HCEC 1CT (cell line): ENCODE measurements around the gene OR10A4.
"Not testable (repeated sequence)": the region's sequence is repeated elsewhere in the genome, so short reads cannot be mapped to it uniquely, and the experiment has no call there.

Source experiments
- DNase-seq: peaks from one replicate; pipeline ENCODE4 v3.0.0-alpha.2; 2017

Gene OR10A4

GRCh38 chr11:6900327-6900999, 24.0 kb downstream of the OR10A4 start:
- DNase-seq: no peak

GRCh38 chr11:6904804-6905203, 28.4 kb downstream of the OR10A4 start:
- not testable (repeated sequence) for DNase-seq

- DNase-seq: no peak
Measured at GRCh38 chr11:6911378-6911777, 35.0 kb downstream of the OR10A4 start.

GRCh38 chr11:6911948-6912347, 35.5 kb downstream of the OR10A4 start:
- peak; percentile 6 for DNase-seq

GRCh38 chr11:6919698-6920097, 43.3 kb downstream of the OR10A4 start:
- DNase-seq: no peak

- no peak for DNase-seq
Measured at GRCh38 chr11:6920702-6921101, 44.3 kb downstream of the OR10A4 start, which contains the start of gene OR2D3. OR2D3 (plus strand) TSS chr11:6921002; CDS start chr11:6921002, 0 bp downstream.

GRCh38 chr11:6925007-6925577, 48.7 kb downstream of the OR10A4 start:
- no peak for DNase-seq

GRCh38 chr11:6925636-6926207, 49.3 kb downstream of the OR10A4 start:
- peak; percentile 36 for DNase-seq

GRCh38 chr11:6926208-6927029, 50.0 kb downstream of the OR10A4 start, which contains the start of gene ZNF215:
ZNF215 (plus strand) TSS chr11:6926426; CDS start chr11:6932273, 5,847 bp downstream.
- peak; percentile 90 for DNase-seq

GRCh38 chr11:6927030-6927617, 50.7 kb downstream of the OR10A4 start:
- DNase-seq: no peak
